HepG2 (cell line): Measurements from ENCODE around the gene EPHB3. TPM values are rescaled to one million over a fixed set of nuclear protein-coding genes. Genes with fewer than 3 reads are reported as not detected.

ENCODE experiments used
- ATAC-seq: fragments of 200-7000 bp; cut with Tn5 transposase; 3 replicates; pipeline ENCODE4 v1.9.1; 2020; ENCODE audit warnings: mild to moderate bottlenecking, moderate library complexity
- BruUV-seq: library from RNA; stranded (reverse); fragments of 400-500 nt; replicated peaks from 2 replicates; lab custom pipeline; 2021; lab: Mats Ljungman, UMichigan
- CTCF ChIA-PET: fragments of 300-600 bp; formaldehyde crosslinking; extraction: SDS; loops from one replicate; lab custom pipeline; 2021; ENCODE audit warnings: low total read pairs, inconsistent platforms, low intra/inter-chr PET ratio; lab: Yijun Ruan, JAX
- POLR2A ChIA-PET: fragments of 350-600 bp; sonication (Branson Sonifier 250); formaldehyde crosslinking; loops from one replicate; lab custom pipeline; 2020; ENCODE audit warnings: antibody characterized with exemption, inconsistent platforms; lab: Yijun Ruan, JAX
- DNase-seq: peaks from one replicate; pipeline ENCODE4 v3.0.0-alpha.2; 2015; ENCODE audit warnings: low spot score
- FAIRE-seq: peaks from 3 replicates; lab custom pipeline; 2011; peaks lifted over from hg19 to GRCh38; lab: Jason Lieb, UNC
- H2AFZ ChIP-seq: one replicate; pipeline ENCODE4 v1.6.1; 2011; ENCODE audit warnings: low read length, inconsistent platforms
- H3K27ac ChIP-seq: fragments of 300-600 bp; 3 replicates; pipeline ENCODE4 v1.8.0; 2011; ENCODE audit warnings: mixed run types, mild to moderate bottlenecking, mixed read lengths, low read length, inconsistent platforms; ENCODE audit not compliant: insufficient read depth; ENCODE audit errors: extremely low read length
- H3K27me3 ChIP-seq, 2 experiments: fragments of 200-600 bp in 1 of 2; 2 replicates in 1 of 2; 3 replicates in 1 of 2; pipeline versions ENCODE4 v1.6.0 to v1.8.0; 2011; ENCODE audit warnings: low read length in 2 of 2, mild to moderate bottlenecking in 2 of 2, moderate library complexity in 2 of 2, inconsistent platforms in 1 of 2; ENCODE audit not compliant: insufficient read depth in 2 of 2, control insufficient read depth in 1 of 2
- H3K36me3 ChIP-seq, 2 experiments: fragments of 200-600 bp in 1 of 2; replicated peaks in 1 of 2; 2 replicates in 1 of 2; 3 replicates in 1 of 2; pipeline versions ENCODE4 v1.5.1 to v1.8.0; 2011; ENCODE audit warnings: low read length in 2 of 2, inconsistent platforms in 1 of 2; ENCODE audit not compliant: insufficient read depth in 2 of 2, control insufficient read depth in 1 of 2
- H3K4me1 ChIP-seq: 2 replicates; pipeline ENCODE4 v1.5.1; 2012; ENCODE audit warnings: low read length, inconsistent platforms; ENCODE audit not compliant: insufficient read depth
- H3K4me2 ChIP-seq: 2 replicates; pipeline ENCODE4 v1.6.0; 2011; ENCODE audit warnings: low read depth, low read length, inconsistent platforms
- H3K4me3 ChIP-seq, 3 experiments: fragments of 200-600 bp in 1 of 3; sonication (generic), shearing (Covaris generic) in 1 of 3; replicated peaks in 1 of 3; 2 replicates each; pipeline ENCODE4 v1.5.1; 2011 to 2016; ENCODE audit warnings: low read length in 3 of 3, inconsistent platforms in 2 of 3, low read depth in 2 of 3, mild to moderate bottlenecking in 2 of 3, control low read depth in 1 of 3, mixed read lengths in 1 of 3; ENCODE audit not compliant: insufficient read depth in 1 of 3
- H3K79me2 ChIP-seq: one replicate; pipeline ENCODE4 v1.6.1; 2011; ENCODE audit warnings: low read length, inconsistent platforms; ENCODE audit not compliant: insufficient read depth
- H3K9ac ChIP-seq: 2 replicates; pipeline ENCODE4 v1.6.0; 2011; ENCODE audit warnings: mild to moderate bottlenecking, low read depth, low read length, inconsistent platforms; ENCODE audit not compliant: insufficient read depth
- H3K9me3 ChIP-seq: 2 replicates; pipeline ENCODE4 v1.5.1; 2012; ENCODE audit warnings: mild to moderate bottlenecking, low read length
- H4K20me1 ChIP-seq: 2 replicates; pipeline ENCODE4 v1.6.0; 2011; ENCODE audit warnings: inconsistent platforms, mild to moderate bottlenecking, low read length, moderate library complexity; ENCODE audit not compliant: insufficient read depth
- EZH2 ChIP-seq: conservative IDR thresholded peaks from 2 replicates; pipeline ENCODE4 v1.6.1; 2012; ENCODE audit warnings: mild to moderate bottlenecking, low read depth, low read length, moderate library complexity
- FOXM1 ChIP-seq: sonication (generic); formaldehyde crosslinking; IDR thresholded peaks from 2 replicates; pipeline ENCODE4 v1.5.0; 2020; ENCODE audit warnings: missing genetic modification reagents
- GABPB1 ChIP-seq: IDR thresholded peaks from 2 replicates; pipeline ENCODE4 v1.6.1; 2016; ENCODE audit warnings: mild to moderate bottlenecking, missing genetic modification reagents, moderate library complexity, missing compliant biosample characterization
- HNRNPLL ChIP-seq: fragments of 200-400 bp; formaldehyde crosslinking; IDR thresholded peaks from 2 replicates; pipeline ENCODE4 v1.6.1; 2017; ENCODE audit warnings: mild to moderate bottlenecking, low read depth, low read length; ENCODE audit not compliant: poor library complexity, severe bottlenecking
- IKZF4 ChIP-seq: sonication (generic); formaldehyde crosslinking; IDR thresholded peaks from 2 replicates; pipeline ENCODE4 v1.5.1; 2020; ENCODE audit warnings: borderline replicate concordance, mild to moderate bottlenecking, low read depth, missing genetic modification reagents; ENCODE audit errors: not compliant biosample characterization
- SIX1 ChIP-seq: sonication (generic); formaldehyde crosslinking; IDR thresholded peaks from 2 replicates; pipeline ENCODE4 v1.4.0; 2020; ENCODE audit warnings: missing genetic modification reagents, borderline replicate concordance
- TCF7 ChIP-seq: sonication (generic); IDR thresholded peaks from 2 replicates; pipeline ENCODE4 v1.6.1; 2016; ENCODE audit warnings: antibody characterized with exemption, low read depth
- ZNF205 ChIP-seq: IDR thresholded peaks from 2 replicates; pipeline ENCODE4 v1.6.1; 2018; ENCODE audit warnings: missing biosample characterization, missing genetic modification reagents
- ZNF768 ChIP-seq: sonication (generic); formaldehyde crosslinking; IDR thresholded peaks from 2 replicates; pipeline ENCODE4 v1.4.0; 2020; ENCODE audit warnings: missing genetic modification reagents
- ZNF775 ChIP-seq: sonication (generic); formaldehyde crosslinking; IDR thresholded peaks from 2 replicates; pipeline ENCODE4 v1.4.0; 2020; ENCODE audit warnings: missing genetic modification reagents, mild to moderate bottlenecking, moderate library complexity, borderline replicate concordance
- WGBS: methylation state at CpG from one replicate; pipeline ENCODE4 v1.1.6; 2017; ENCODE audit warnings: low lambda C conversion rate; 5-methylcytosine and 5-hydroxymethylcytosine counted together
- in situ Hi-C: cut with HindIII; loops from 2 replicates; pipeline ENCODE4 v1.10.0; 2017; ENCODE audit warnings: low pct_unique_long_range_greater_than_20kb; ENCODE audit not compliant: extremely low pct_ligation_motif_present
- intact Hi-C: fragments of 100-400 bp; cut with micrococcal nuclease; formaldehyde crosslinking; loops from one replicate; pipeline ENCODE4 v1.10.0; 2022; ENCODE audit not compliant: unreplicated experiment
- polyA plus RNA-seq, 8 experiments: library from polyadenylated mRNA; depleted of rRNA in 3 of 8; stranded (reverse) in 7 of 8; unstranded in 1 of 8; fragments of >200 nt; fragmentation: Illumina TruSeq in 4 of 8; extraction: Trizol in 4 of 8; gene quantifications; 2 replicates each; pipeline versions ENCODE4 v1.2.1 to v1.2.3, GENCODE V29; 2011 to 2016; ENCODE audit warnings: low read depth in 4 of 8, missing spikeins in 1 of 8, mixed read lengths in 1 of 8; ENCODE audit not compliant: insufficient read depth in 1 of 8
- total RNA-seq, 5 experiments: library from RNA; depleted of rRNA; stranded (reverse); fragments of >200 nt; fragmentation: Illumina TruSeq; extraction: Trizol; gene quantifications; 2 replicates each; pipeline ENCODE4 v1.2.3, GENCODE V29; 2016; ENCODE audit warnings: low read depth in 1 of 5
- TF ChIP-seq, protein P1 (sequence below): sonication (generic); formaldehyde crosslinking; IDR thresholded peaks from 2 replicates; pipeline ENCODE4 v1.5.0; 2020; ENCODE audit warnings: mild to moderate bottlenecking, missing genetic modification reagents, moderate library complexity
- TF ChIP-seq, protein P2 (sequence below): sonication (generic); formaldehyde crosslinking; IDR thresholded peaks from 2 replicates; pipeline ENCODE4 v1.5.1; 2020; ENCODE audit warnings: mild to moderate bottlenecking, missing genetic modification reagents, moderate library complexity

EPHB3 gene
- total and polyA plus RNA-seq, 2 of the 13 experiments (the other 11 are each of a cell fraction or from before 2014, with no cell fraction given), result 0.01 TPM; not detected in 1

DNA sequence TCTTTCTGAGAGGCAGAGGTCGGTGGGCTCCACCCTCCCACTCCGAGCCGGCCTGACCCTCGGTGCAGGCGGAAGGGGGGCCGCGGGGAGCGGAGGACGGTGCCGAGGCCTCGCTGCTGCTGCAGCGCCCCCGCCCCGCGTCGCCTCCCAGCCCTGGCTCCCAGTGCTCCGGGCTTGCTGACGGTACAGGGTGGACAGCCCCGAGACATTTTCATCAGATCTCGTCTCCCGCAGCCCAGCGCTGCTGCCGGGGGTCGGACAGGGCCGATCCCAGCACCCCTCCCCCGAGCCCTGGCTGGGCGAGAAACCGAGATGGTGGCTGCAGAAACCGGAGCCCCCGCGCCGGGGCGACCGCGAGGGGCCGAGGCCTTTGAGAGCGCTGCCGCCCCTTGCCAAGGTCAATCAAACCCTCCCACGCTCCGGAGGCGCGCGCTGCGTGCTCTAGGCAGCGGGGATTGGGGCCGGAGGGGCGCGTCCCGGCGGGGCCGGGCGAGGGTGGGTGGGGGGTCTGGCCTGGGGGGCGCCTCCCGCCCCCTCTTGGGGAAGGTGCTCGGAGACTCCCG lies 42.5 kb downstream of the EPHB3 start:
- ATAC-seq (peak; percentile 68), FAIRE-seq (no peak), DNase-seq (no peak)
- H3K27me3 ChIP-seq, result peaks cover 4 to 68% of the 10 kb centered on the region in 2 experiments
- WGBS, result 5% methylated on average over 10 of the region's 56 CpGs
- H3K79me2 ChIP-seq, result no peaks in the 10 kb centered on the region
- BruUV-seq, result no TSS peak
- in situ Hi-C loops (no loop called here), intact Hi-C loops (no loop called here)
- POLR2A ChIA-PET, result no interaction called here
- H3K27ac ChIP-seq, result no peak overlapping the region
- no peaks in the 10 kb centered on the region for H3K9me3 ChIP-seq
- H4K20me1 ChIP-seq, result no peaks in the 10 kb centered on the region
- H3K36me3 ChIP-seq, result no peaks in the 10 kb centered on the region
- peaks cover 8% of the 10 kb centered on the region; the same call in 1 of the 2 replicates for H3K4me1 ChIP-seq
- H3K4me3 ChIP-seq, result peak overlapping the region in 2 of 3 experiments; percentile 19 to 53; a peak in 2 of 6 replicates
- peak overlapping the region; percentile 18 for H3K4me2 ChIP-seq
- CTCF ChIA-PET, result no interaction called here
- TF ChIP-seq ZNF768 (peak; percentile 26; the same call in 1 of the 2 replicates), FOXM1 (CRISPR knock-in tag) (no peak), EZH2 (no peak), ZNF205 (CRISPR knock-in tag) (peak; percentile 94), ZNF775 (CRISPR knock-in tag) (no peak), TCF7 (no peak), HNRNPLL (peak; percentile 17), SIX1 (CRISPR knock-in tag) (no peak), IKZF4 (CRISPR knock-in tag) (no peak), GABPB1 (CRISPR knock-in tag) (peak; percentile 30; the same call in 1 of the 2 replicates)
- TF ChIP-seq, protein P1, sequence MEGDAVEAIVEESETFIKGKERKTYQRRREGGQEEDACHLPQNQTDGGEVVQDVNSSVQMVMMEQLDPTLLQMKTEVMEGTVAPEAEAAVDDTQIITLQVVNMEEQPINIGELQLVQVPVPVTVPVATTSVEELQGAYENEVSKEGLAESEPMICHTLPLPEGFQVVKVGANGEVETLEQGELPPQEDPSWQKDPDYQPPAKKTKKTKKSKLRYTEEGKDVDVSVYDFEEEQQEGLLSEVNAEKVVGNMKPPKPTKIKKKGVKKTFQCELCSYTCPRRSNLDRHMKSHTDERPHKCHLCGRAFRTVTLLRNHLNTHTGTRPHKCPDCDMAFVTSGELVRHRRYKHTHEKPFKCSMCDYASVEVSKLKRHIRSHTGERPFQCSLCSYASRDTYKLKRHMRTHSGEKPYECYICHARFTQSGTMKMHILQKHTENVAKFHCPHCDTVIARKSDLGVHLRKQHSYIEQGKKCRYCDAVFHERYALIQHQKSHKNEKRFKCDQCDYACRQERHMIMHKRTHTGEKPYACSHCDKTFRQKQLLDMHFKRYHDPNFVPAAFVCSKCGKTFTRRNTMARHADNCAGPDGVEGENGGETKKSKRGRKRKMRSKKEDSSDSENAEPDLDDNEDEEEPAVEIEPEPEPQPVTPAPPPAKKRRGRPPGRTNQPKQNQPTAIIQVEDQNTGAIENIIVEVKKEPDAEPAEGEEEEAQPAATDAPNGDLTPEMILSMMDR (CRISPR knock-in tag), result 0 out of 2 replicates have a peak, but pooled peaks have one; percentile 6
- TF ChIP-seq, protein P2, sequence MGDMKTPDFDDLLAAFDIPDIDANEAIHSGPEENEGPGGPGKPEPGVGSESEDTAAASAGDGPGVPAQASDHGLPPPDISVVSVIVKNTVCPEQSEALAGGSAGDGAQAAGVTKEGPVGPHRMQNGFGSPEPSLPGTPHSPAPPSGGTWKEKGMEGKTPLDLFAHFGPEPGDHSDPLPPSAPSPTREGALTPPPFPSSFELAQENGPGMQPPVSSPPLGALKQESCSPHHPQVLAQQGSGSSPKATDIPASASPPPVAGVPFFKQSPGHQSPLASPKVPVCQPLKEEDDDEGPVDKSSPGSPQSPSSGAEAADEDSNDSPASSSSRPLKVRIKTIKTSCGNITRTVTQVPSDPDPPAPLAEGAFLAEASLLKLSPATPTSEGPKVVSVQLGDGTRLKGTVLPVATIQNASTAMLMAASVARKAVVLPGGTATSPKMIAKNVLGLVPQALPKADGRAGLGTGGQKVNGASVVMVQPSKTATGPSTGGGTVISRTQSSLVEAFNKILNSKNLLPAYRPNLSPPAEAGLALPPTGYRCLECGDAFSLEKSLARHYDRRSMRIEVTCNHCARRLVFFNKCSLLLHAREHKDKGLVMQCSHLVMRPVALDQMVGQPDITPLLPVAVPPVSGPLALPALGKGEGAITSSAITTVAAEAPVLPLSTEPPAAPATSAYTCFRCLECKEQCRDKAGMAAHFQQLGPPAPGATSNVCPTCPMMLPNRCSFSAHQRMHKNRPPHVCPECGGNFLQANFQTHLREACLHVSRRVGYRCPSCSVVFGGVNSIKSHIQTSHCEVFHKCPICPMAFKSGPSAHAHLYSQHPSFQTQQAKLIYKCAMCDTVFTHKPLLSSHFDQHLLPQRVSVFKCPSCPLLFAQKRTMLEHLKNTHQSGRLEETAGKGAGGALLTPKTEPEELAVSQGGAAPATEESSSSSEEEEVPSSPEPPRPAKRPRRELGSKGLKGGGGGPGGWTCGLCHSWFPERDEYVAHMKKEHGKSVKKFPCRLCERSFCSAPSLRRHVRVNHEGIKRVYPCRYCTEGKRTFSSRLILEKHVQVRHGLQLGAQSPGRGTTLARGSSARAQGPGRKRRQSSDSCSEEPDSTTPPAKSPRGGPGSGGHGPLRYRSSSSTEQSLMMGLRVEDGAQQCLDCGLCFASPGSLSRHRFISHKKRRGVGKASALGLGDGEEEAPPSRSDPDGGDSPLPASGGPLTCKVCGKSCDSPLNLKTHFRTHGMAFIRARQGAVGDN (CRISPR knock-in tag), result peak; percentile 19; the same call in 1 of the 2 replicates
- no peak overlapping the region for H3K9ac ChIP-seq
- H2AFZ ChIP-seq, result no peak overlapping the region
